NCI-H748 treated with DMSO at 0.1 percent for 48 hours (cell line): ENCODE data around the gene CEP95.

Source experiments
- DNase-seq: peaks from one replicate; lab custom pipeline; 2025; lab: John Stamatoyannopoulos, UW

The CEP95 gene

GRCh38 chr17:64520359-64520758 lies 13.6 kb downstream of the CEP95 start:
- DNase-seq = no peak

- DNase-seq = no peak
Measured at GRCh38 chr17:64527914-64528313, 21.1 kb downstream of the CEP95 start.

- no peak for DNase-seq
Measured at GRCh38 chr17:64529221-64529620, 22.4 kb downstream of the CEP95 start.

GRCh38 chr17:64531955-64532371 lies 25.2 kb downstream of the CEP95 start:
- no peak for DNase-seq

GRCh38 chr17:64532409-64532808 lies 25.6 kb downstream of the CEP95 start:
- no peak for DNase-seq

DNA sequence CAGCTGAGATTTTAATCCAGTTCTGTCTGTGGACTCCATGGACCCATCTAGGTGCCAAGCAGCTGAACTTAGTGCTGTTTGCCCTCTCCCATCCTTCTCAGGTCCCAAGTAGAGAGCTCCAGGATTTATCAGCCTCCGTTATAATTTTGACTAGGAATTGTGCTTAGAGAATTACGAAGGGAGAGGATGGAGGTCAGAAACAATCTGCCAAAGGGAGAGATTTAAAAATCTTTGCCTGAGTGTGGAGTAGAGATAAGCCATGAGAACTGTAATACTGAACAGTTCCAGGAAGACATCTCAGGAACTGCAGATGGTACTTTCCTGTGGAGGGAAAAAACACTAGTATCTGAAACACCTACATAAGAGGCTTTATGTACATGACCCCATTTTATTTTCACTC lies 27.0 kb downstream of the CEP95 start:
- DNase-seq = no peak

DNA sequence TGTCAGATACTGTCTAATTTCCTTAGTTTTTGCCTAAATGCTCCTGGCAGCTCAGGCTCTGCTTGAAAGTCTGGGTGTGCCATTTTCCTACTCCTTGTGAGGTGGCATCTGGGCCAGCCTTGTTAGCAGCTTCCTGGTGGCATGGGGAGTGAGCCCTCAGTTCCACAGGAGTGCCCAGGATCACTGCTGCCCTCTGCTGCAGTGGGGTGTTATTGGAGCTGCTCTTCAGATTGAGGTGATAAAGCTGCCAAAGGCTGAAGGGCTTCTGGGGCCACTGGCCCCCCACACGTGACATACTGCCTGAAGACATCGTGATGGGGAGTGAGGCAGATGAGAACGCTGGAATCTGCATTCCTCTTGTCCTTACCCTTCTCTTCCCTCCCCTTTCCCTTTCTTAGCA lies 27.4 kb downstream of the CEP95 start:
- no peak for DNase-seq

DNA sequence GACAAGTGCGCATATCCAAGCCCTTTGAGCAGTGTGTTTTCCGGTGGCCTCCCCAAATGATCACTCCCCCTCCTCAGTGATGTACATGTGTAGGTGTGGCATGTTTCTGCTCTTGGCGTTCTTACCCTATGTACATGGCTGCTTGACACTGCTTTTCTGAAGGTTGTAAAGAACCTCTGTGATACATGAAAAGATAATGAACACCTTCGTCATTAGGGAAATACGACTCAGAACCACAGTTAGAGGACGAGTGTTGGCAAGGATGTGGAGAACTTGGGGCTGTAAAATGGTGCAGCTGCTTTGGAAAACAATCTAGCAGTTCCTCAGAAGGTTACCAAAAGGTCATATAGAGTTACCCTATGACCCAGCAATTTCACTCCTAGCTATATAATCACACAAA lies 28.6 kb downstream of the CEP95 start:
- no peak for DNase-seq

DNA sequence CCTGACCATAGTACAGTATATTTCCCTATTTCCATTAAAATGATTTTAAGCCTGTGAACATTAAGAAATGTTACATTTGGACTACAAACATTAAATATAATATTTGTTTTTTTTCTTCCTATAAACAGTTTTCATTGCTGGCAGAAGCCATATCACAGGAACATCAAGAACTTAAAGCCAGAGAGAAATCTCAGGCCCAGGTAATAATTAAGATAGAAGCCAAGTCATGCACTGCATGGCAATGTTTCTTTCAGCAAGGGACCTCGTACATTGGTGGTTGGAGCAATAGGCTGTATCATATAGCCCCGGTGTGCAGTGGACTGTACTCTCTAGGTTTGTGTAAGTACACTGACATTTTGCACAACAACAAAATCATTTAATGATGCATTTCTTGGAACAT lies 30.1 kb downstream of the CEP95 start:
- no peak for DNase-seq

- no peak for DNase-seq
Measured at GRCh38 chr17:64537488-64537887, 30.7 kb downstream of the CEP95 start.

GRCh38 chr17:64538508-64539130 lies 31.8 kb downstream of the CEP95 start:
- no peak for DNase-seq

- DNase-seq = no peak
Measured at GRCh38 chr17:64540118-64540776, 33.5 kb downstream of the CEP95 start.

DNA sequence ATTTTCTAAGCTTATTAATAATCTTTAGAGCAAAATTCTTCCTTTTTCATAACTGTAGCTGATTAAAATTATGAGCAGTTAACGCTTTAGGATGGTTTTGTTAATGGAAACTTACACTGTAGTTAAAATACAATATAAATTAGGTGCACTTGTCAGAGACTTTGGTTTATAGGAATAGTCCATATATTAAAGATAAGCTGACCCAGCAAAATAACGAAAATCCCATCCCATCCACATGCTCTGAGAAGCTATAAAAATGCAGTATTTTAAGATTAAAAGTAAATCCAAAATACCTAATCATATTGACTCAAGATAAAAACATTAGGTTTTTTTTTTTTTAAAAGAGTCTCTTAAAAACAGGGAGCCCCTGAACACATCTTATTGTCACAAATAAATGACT lies 38.0 kb downstream of the CEP95 start:
- DNase-seq = no peak

DNA sequence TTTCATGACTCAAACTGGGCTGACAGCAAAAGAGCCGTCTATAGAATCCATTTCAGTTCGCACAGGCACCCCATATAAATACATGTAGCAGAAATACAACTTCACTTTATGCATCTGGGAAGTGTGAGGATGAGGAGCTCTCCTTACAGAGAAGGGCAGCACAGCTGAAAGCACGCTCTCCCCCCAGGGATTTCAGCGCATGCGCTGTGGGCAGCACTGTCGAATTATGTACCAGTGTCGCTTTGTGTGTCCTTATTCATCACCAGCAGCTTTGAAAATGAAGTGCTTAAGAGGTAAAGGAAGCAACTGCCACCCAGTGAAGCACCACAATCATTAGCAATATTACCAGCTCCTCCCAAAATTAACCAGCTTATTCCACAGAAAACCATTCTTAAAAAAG lies 39.9 kb downstream of the CEP95 start:
- no peak for DNase-seq

DNA sequence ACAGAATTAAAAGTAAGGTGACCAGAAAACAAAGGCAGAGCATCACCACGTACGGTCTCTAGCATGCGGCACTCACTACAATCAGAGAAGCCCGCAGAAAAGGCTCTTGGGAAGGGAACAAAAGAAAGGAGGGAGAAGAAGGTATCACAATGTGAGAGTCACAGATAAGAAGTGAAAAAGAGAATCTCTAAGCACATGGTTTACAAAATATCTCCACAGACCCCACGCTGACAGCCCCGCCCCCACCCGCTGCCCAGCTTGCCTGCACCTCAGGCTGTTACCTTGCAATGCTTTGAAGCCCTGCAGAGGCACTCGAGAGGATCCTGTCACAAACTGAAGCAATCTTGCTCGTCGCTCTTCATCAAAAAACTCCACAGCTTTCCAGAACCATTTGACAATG lies 40.5 kb downstream of the CEP95 start:
- no peak for DNase-seq

- DNase-seq = no peak
Measured at GRCh38 chr17:64551461-64551860, 44.7 kb downstream of the CEP95 start.

- DNase-seq = no peak
Measured at GRCh38 chr17:64554028-64554637, 47.4 kb downstream of the CEP95 start.

- DNase-seq = no peak
Measured at GRCh38 chr17:64555281-64555680, 48.5 kb downstream of the CEP95 start.

- DNase-seq = no peak
Measured at GRCh38 chr17:64564098-64564497, 57.3 kb downstream of the CEP95 start.

GRCh38 chr17:64565563-64565962 lies 58.8 kb downstream of the CEP95 start:
- DNase-seq = no peak

GRCh38 chr17:64571746-64572145 lies 65.0 kb downstream of the CEP95 start:
- DNase-seq = no peak

GRCh38 chr17:64572682-64573154 lies 65.9 kb downstream of the CEP95 start:
- DNase-seq = no peak

GRCh38 chr17:64573214-64573613 lies 66.4 kb downstream of the CEP95 start:
- DNase-seq = no peak

- no peak for DNase-seq
Measured at GRCh38 chr17:64574646-64575045, 67.9 kb downstream of the CEP95 start.
